K562 (cell line): ENCODE results near the gene TESK2. TPM values are rescaled to one million over a fixed set of nuclear protein-coding genes. Genes with fewer than 3 reads are reported as not detected.
"Not testable (repeated sequence)": the region's sequence is repeated elsewhere in the genome, so short reads cannot be mapped to it uniquely, and the experiment has no call there.

Source experiments
- ATAC-seq: fragments of 200-7000 bp; cut with Tn5 transposase; 3 replicates; pipeline ENCODE4 v1.9.1; 2020; ENCODE audit warnings: moderate library complexity
- BruUV-seq: library from RNA; stranded (reverse); fragments of 400-500 nt; replicated peaks from 2 replicates; lab custom pipeline; 2021; lab: Mats Ljungman, UMichigan
- CTCF ChIA-PET: fragments of 300-600 bp; formaldehyde crosslinking; extraction: SDS; loops from one replicate; lab custom pipeline; 2021; ENCODE audit warnings: low intra/inter-chr PET ratio; lab: Yijun Ruan, JAX
- POLR2A ChIA-PET: fragments of 300-600, 350-650 bp; sonication (Branson Sonifier 250); formaldehyde crosslinking; extraction: SDS; loops from one replicate; lab custom pipeline; 2021; ENCODE audit warnings: antibody characterized with exemption, inconsistent platforms; lab: Yijun Ruan, JAX
- DNase-seq, 4 experiments: peaks; one replicate each; pipeline versions ENCODE4 v3.0.0 to v3.0.0-alpha.2; 2011 to 2018; ENCODE audit warnings: low spot score in 3 of 4, mixed read lengths in 3 of 4; ENCODE audit errors: extremely low read depth in 1 of 4
- FAIRE-seq: peaks from 2 replicates; lab custom pipeline; 2011; peaks lifted over from hg19 to GRCh38; lab: Jason Lieb, UNC
- H2AFZ ChIP-seq: 2 replicates; pipeline ENCODE4 v1.6.0; 2011; ENCODE audit warnings: low read depth, low read length, control low read depth, inconsistent platforms
- H3K27ac ChIP-seq: fragments of 200-600 bp; 3 replicates; pipeline ENCODE4 v1.8.0; 2011; ENCODE audit warnings: low read depth, mild to moderate bottlenecking, control low read depth, inconsistent platforms, low read length, moderate library complexity, mixed read lengths; ENCODE audit errors: extremely low read depth
- H3K27me3 ChIP-seq, 2 experiments: fragments of 300-600 bp in 1 of 2; 2 replicates in 1 of 2; 3 replicates in 1 of 2; pipeline versions ENCODE4 v1.6.0 to v1.8.0; 2011; ENCODE audit warnings: inconsistent platforms in 2 of 2, low read length in 2 of 2, mild to moderate bottlenecking in 1 of 2, mixed read lengths in 1 of 2, moderate library complexity in 1 of 2; ENCODE audit not compliant: control insufficient read depth in 2 of 2, insufficient read depth in 2 of 2
- H3K36me3 ChIP-seq: fragments of 300-600 bp; 3 replicates; pipeline ENCODE4 v1.8.0; 2011; ENCODE audit warnings: mild to moderate bottlenecking, low read length, inconsistent platforms; ENCODE audit not compliant: control insufficient read depth, insufficient read depth
- H3K4me1 ChIP-seq, 2 experiments: fragments of 200-600 bp in 1 of 2; replicated peaks in 1 of 2; 2 replicates in 1 of 2; 3 replicates in 1 of 2; pipeline versions ENCODE4 v1.5.1 to v1.8.0; 2011; ENCODE audit warnings: inconsistent platforms in 2 of 2, low read length in 2 of 2, mild to moderate bottlenecking in 1 of 2, mixed read lengths in 1 of 2, moderate library complexity in 1 of 2; ENCODE audit not compliant: control insufficient read depth in 2 of 2, insufficient read depth in 2 of 2
- H3K4me2 ChIP-seq: 2 replicates; pipeline ENCODE4 v1.6.1; 2011; ENCODE audit warnings: low read length, control low read depth, inconsistent platforms, mixed read lengths; ENCODE audit not compliant: insufficient read depth
- H3K4me3 ChIP-seq: fragments of 200-600 bp; sonication (generic), shearing (Covaris generic); 2 replicates; pipeline ENCODE4 v1.5.1; 2016; ENCODE audit warnings: control low read depth, inconsistent platforms
- H3K79me2 ChIP-seq: fragments of 200-600 bp; 3 replicates; pipeline ENCODE4 v1.8.0; 2011; ENCODE audit warnings: low read length, inconsistent platforms; ENCODE audit not compliant: control insufficient read depth, insufficient read depth
- H3K9ac ChIP-seq, 2 experiments: 2 replicates each; pipeline versions ENCODE4 v1.6.0 to v1.6.1; 2011; ENCODE audit warnings: low read depth in 2 of 2, low read length in 2 of 2, control low read depth in 1 of 2, inconsistent platforms in 1 of 2, mild to moderate bottlenecking in 1 of 2, mixed read lengths in 1 of 2; ENCODE audit not compliant: insufficient read depth in 1 of 2
- H3K9me1 ChIP-seq: one replicate; pipeline ENCODE4 v1.6.0; 2011; ENCODE audit warnings: inconsistent platforms, mild to moderate bottlenecking, low read length, moderate library complexity; ENCODE audit not compliant: control insufficient read depth, insufficient read depth
- H3K9me3 ChIP-seq: replicated peaks from 2 replicates; pipeline ENCODE4 v1.5.1; 2011; ENCODE audit warnings: low read depth, low read length, inconsistent platforms; ENCODE audit not compliant: control insufficient read depth, insufficient read depth
- H4K20me1 ChIP-seq: replicated peaks from 2 replicates; pipeline ENCODE4 v1.6.1; 2011; ENCODE audit warnings: low read length, inconsistent platforms, mixed read lengths; ENCODE audit not compliant: control insufficient read depth, insufficient read depth
- FOXA1 ChIP-seq: fragments of 450-650 bp; IDR thresholded peaks from 2 replicates; pipeline ENCODE4 v1.6.1; 2016; ENCODE audit warnings: mild to moderate bottlenecking, borderline replicate concordance
- WGBS: fragments of 100-300 bp; shearing (Covaris generic); methylation state at CpG from one replicate; pipeline ENCODE4 v1.1.6; 2016; ENCODE audit warnings: low coverage, mixed read lengths; ENCODE audit not compliant: insufficient coverage; ENCODE audit errors: missing lambda C conversion rate; 5-methylcytosine and 5-hydroxymethylcytosine counted together
- in situ Hi-C: fragments of 300-500 bp; cut with MboI; formaldehyde crosslinking; loops from 4 replicates; pipeline ENCODE4 v1.15.0; 2018; ENCODE audit warnings: inconsistent platforms, mixed read lengths
- intact Hi-C: fragments of 100-400 bp; cut with micrococcal nuclease; formaldehyde crosslinking; loops from 2 replicates; pipeline ENCODE4 v1.14.2; 2022
- polyA plus RNA-seq, 8 experiments: library from polyadenylated mRNA; depleted of rRNA in 4 of 8; stranded (reverse) in 5 of 8; unstranded in 3 of 8; fragments of >200 nt; fragmentation: Nextera tagmentation in 2 of 8; fragmentation: Illumina TruSeq in 1 of 8; extraction: Ambion mirVana in 2 of 8; extraction: Trizol in 1 of 8; gene quantifications; 2 replicates each; pipeline versions ENCODE4 v1.2.1 to v1.2.3, GENCODE V29; 2011 to 2014; ENCODE audit warnings: inconsistent platforms in 1 of 8, missing spikeins in 1 of 8
- total RNA-seq, 7 experiments: library from RNA; depleted of rRNA in 6 of 7; stranded (reverse); fragments of >200 nt in 6 of 7; fragmentation: Illumina TruSeq in 2 of 7; extraction: Trizol in 2 of 7; gene quantifications; 2 replicates each; pipeline versions ENCODE4 v1.2.1 to v1.2.3, GENCODE V29; 2011 to 2021; ENCODE audit warnings: low replicate concordance in 1 of 7
- TF ChIP-seq, protein P1 (sequence below): fragments of 450-650 bp; IDR thresholded peaks from 2 replicates; pipeline ENCODE4 v1.6.1; 2018; ENCODE audit not compliant: partially characterized antibody

TESK2 gene
- total and polyA plus RNA-seq, 9 of the 15 experiments (the other 6 are each of a cell fraction or from before 2014, with no cell fraction given) = 1.6 to 5.3 (median 3.7) TPM

- FAIRE-seq, intact Hi-C loops, in situ Hi-C loops, BruUV-seq, DNase-seq, H3K27me3 ChIP-seq, H3K9ac ChIP-seq, H3K9me1 ChIP-seq, H3K4me2 ChIP-seq, H3K27ac ChIP-seq, H3K9me3 ChIP-seq, H2AFZ ChIP-seq, CTCF ChIA-PET, ATAC-seq, H3K4me3 ChIP-seq: not testable (repeated sequence)
- peaks cover 24 to 29% of the 10 kb centered on the region in 2 experiments for H3K4me1 ChIP-seq
- peaks cover 21% of the 10 kb centered on the region for H4K20me1 ChIP-seq
- 0 out of 2 replicates have a peak, but pooled peaks have one; percentile 28 for TF ChIP-seq FOXA1
- TF ChIP-seq, protein P1, sequence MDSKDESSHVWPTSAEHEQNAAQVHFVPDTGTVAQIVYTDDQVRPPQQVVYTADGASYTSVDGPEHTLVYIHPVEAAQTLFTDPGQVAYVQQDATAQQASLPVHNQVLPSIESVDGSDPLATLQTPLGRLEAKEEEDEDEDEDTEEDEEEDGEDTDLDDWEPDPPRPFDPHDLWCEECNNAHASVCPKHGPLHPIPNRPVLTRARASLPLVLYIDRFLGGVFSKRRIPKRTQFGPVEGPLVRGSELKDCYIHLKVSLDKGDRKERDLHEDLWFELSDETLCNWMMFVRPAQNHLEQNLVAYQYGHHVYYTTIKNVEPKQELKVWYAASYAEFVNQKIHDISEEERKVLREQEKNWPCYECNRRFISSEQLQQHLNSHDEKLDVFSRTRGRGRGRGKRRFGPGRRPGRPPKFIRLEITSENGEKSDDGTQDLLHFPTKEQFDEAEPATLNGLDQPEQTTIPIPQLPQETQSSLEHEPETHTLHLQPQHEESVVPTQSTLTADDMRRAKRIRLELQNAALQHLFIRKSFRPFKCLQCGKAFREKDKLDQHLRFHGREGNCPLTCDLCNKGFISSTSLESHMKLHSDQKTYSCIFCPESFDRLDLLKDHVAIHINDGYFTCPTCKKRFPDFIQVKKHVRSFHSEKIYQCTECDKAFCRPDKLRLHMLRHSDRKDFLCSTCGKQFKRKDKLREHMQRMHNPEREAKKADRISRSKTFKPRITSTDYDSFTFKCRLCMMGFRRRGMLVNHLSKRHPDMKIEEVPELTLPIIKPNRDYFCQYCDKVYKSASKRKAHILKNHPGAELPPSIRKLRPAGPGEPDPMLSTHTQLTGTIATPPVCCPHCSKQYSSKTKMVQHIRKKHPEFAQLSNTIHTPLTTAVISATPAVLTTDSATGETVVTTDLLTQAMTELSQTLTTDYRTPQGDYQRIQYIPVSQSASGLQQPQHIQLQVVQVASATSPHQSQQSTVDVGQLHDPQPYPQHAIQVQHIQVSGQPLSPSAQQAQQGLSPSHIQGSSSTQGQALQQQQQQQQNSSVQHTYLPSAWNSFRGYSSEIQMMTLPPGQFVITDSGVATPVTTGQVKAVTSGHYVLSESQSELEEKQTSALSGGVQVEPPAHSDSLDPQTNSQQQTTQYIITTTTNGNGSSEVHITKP = peak; percentile 10
- WGBS = 84% methylated on average over 3 of the region's 4 CpGs
- peaks cover 67% of the 10 kb centered on the region for H3K79me2 ChIP-seq
- H3K36me3 ChIP-seq = peaks cover 61% of the 10 kb centered on the region
- POLR2A ChIA-PET = interaction anchor here (0.8 to 6.4 kb wide), 14 partner anchors 8 to 167 kb away, joined by 3 to 142 read pairs (median 8); partner anchors contain the start of genes AKR1A1, CCDC163, MMACHC and NASP
Measured at GRCh38 chr1:45518366-45518765, 27.4 kb upstream of the TESK2 start.
